Measurements from ENCODE around the gene EBF3. TPM values are rescaled to one million over a fixed set of nuclear protein-coding genes. Genes with fewer than 3 reads are reported as not detected.

EBF3 gene
- total and polyA plus RNA-seq, 3 donors from 2014 or later = 4.0 to 7.6 (median 6.0) TPM

- 79 to 82% methylated on average over 2 of the region's 2 CpGs for WGBS, 2 donors
- Histone ChIP-seq H3K27me3 (no peaks in the 10 kb centered on the region), H3K9me3 (no peaks in the 10 kb centered on the region), H3K36me3 (ENCODE audit: low read depth, missing control alignments) (no peaks in the 10 kb centered on the region), H3K4me3 (no peak overlapping the region), H3K4me1 (peaks cover 4% of the 10 kb centered on the region), H3K27ac (no peak overlapping the region)
- DNase-seq = no peak
- intact Hi-C loops (cut with DNase I; ENCODE audit: low total_unique reads) = no loop called here
- TF ChIP-seq POLR2A (IDR thresholded peaks at IDR 0.05) (no peak), CTCF (IDR thresholded peaks at IDR 0.05) (no peak)
These were observed 13.4 kb downstream of the EBF3 start for GRCh38 chr10:129950676-129951075.

- 18 to 20% methylated on average over 16 of the region's 16 CpGs for WGBS, 2 donors
- DNase-seq = no peak
- Histone ChIP-seq H3K27ac (no peak overlapping the region), H3K4me3 (no peak overlapping the region), H3K36me3 (ENCODE audit: low read depth, missing control alignments) (no peaks in the 10 kb centered on the region), H3K4me1 (peaks cover 4% of the 10 kb centered on the region), H3K27me3 (no peaks in the 10 kb centered on the region), H3K9me3 (no peaks in the 10 kb centered on the region)
- intact Hi-C loops (cut with DNase I; ENCODE audit: low total_unique reads) = no loop called here
- TF ChIP-seq POLR2A (IDR thresholded peaks at IDR 0.05) (no peak), CTCF (IDR thresholded peaks at IDR 0.05) (no peak)
These were observed 14.2 kb downstream of the EBF3 start for GRCh38 chr10:129949891-129950291.

GRCh38 chr10:129949411-129949810, 14.7 kb downstream of the EBF3 start:
- TF ChIP-seq POLR2A (IDR thresholded peaks at IDR 0.05) (no peak), CTCF (IDR thresholded peaks at IDR 0.05) (no peak)
- peaks cover 4% of the 10 kb centered on the region for H3K4me1 ChIP-seq
- no peak overlapping the region for H3K4me3 ChIP-seq
- no peak for DNase-seq
- intact Hi-C loops (cut with DNase I; ENCODE audit: low total_unique reads) = no loop called here
- H3K27me3 ChIP-seq = no peaks in the 10 kb centered on the region
- no peak overlapping the region for H3K27ac ChIP-seq
- no peaks in the 10 kb centered on the region for H3K36me3 ChIP-seq (ENCODE audit: low read depth, missing control alignments)
- H3K9me3 ChIP-seq = no peaks in the 10 kb centered on the region
- 87 to 92% methylated on average over 8 to 9 of the region's 9 CpGs for WGBS, 2 donors

GRCh38 chr10:129946859-129947258, 17.2 kb downstream of the EBF3 start:
- no peak overlapping the region for H3K27ac ChIP-seq
- peaks cover 4% of the 10 kb centered on the region for H3K4me1 ChIP-seq
- no peaks in the 10 kb centered on the region for H3K27me3 ChIP-seq
- TF ChIP-seq POLR2A (IDR thresholded peaks at IDR 0.05) (no peak), CTCF (IDR thresholded peaks at IDR 0.05) (no peak)
- H3K36me3 ChIP-seq (ENCODE audit: low read depth, missing control alignments) = no peaks in the 10 kb centered on the region
- intact Hi-C loops (cut with DNase I; ENCODE audit: low total_unique reads) = no loop called here
- 84 to 93% methylated on average over 14 of the region's 14 CpGs for WGBS, 2 donors
- no peak for DNase-seq
- no peaks in the 10 kb centered on the region for H3K9me3 ChIP-seq
- no peak overlapping the region for H3K4me3 ChIP-seq

- H3K9me3 ChIP-seq = no peaks in the 10 kb centered on the region
- intact Hi-C loops (cut with DNase I; ENCODE audit: low total_unique reads) = no loop called here
- H3K4me1 ChIP-seq = peaks cover 4% of the 10 kb centered on the region
- 53 to 58% methylated on average over 26 of the region's 26 CpGs for WGBS, 2 donors
- no peak overlapping the region for H3K27ac ChIP-seq
- DNase-seq = no peak
- H3K27me3 ChIP-seq = no peaks in the 10 kb centered on the region
- H3K4me3 ChIP-seq = no peak overlapping the region
- no peaks in the 10 kb centered on the region for H3K36me3 ChIP-seq (ENCODE audit: low read depth, missing control alignments)
- no peak for TF ChIP-seq POLR2A (IDR thresholded peaks at IDR 0.05)
- TF ChIP-seq CTCF (IDR thresholded peaks at IDR 0.05) = no peak
These were observed 17.9 kb downstream of the EBF3 start for GRCh38 chr10:129945941-129946760.
